ENCODE data around the gene ELAPOR1.

ELAPOR1 gene

DNA sequence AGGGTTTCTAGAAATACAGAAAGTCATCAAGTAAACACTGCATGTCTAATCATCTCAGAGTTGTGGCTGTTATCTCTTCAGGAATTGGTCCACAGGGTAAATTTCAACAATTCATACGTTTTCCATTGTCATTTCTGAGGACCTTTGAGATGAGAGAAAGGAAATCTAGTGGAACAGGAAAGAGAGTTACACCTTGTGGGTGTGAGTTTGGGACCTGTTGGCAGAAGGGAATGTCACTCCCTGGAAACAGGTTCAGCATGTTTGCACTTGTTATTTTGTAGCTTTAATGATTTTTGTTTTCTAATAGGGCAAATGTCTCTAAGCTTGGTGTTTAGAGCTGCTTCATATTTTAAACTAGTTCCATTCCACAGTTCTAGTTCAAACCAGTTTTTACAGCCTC lies 17.8 kb upstream of the ELAPOR1 start:
- H3K9ac ChIP-seq (ENCODE audit: low read length): no peak overlapping the region
- H3K27ac ChIP-seq (ENCODE audit: low read depth, low read length, poor library complexity, severe bottlenecking): peak overlapping the region; percentile 6
- TF ChIP-seq EZH2 (IDR thresholded peaks at IDR 0.05; ENCODE audit: borderline replicate concordance, low read length) (no peak), CTCF (IDR thresholded peaks at IDR 0.05; ENCODE audit: low read length) (no peak)
- peaks cover 31% of the 10 kb centered on the region for H3K79me2 ChIP-seq (ENCODE audit: insufficient read depth, low read length)
- H3K9me3 ChIP-seq (ENCODE audit: low read length): no peaks in the 10 kb centered on the region
- H3K4me3 ChIP-seq (ENCODE audit: low read depth, low read length, poor library complexity, severe bottlenecking): no peak overlapping the region
- no peaks in the 10 kb centered on the region for H3K27me3 ChIP-seq (ENCODE audit: insufficient read depth, low read length)
- peaks cover 42% of the 10 kb centered on the region for H3K36me3 ChIP-seq (ENCODE audit: insufficient read depth, low read length)
- no peaks in the 10 kb centered on the region; the same call in 1 of the 2 replicates for H3F3A ChIP-seq (ENCODE audit: insufficient read depth, low read length)
- H4K20me1 ChIP-seq (ENCODE audit: insufficient read depth, low read length): no peaks in the 10 kb centered on the region
- peaks cover 25% of the 10 kb centered on the region for H3K4me1 ChIP-seq (ENCODE audit: insufficient read depth, low read length, severe bottlenecking)
- H2AFZ ChIP-seq (ENCODE audit: low read length): no peak overlapping the region
- H3K9me2 ChIP-seq (ENCODE audit: low read depth, low read length): no peaks in the 10 kb centered on the region
- H3K4me2 ChIP-seq (ENCODE audit: low read length): no peak overlapping the region

DNA sequence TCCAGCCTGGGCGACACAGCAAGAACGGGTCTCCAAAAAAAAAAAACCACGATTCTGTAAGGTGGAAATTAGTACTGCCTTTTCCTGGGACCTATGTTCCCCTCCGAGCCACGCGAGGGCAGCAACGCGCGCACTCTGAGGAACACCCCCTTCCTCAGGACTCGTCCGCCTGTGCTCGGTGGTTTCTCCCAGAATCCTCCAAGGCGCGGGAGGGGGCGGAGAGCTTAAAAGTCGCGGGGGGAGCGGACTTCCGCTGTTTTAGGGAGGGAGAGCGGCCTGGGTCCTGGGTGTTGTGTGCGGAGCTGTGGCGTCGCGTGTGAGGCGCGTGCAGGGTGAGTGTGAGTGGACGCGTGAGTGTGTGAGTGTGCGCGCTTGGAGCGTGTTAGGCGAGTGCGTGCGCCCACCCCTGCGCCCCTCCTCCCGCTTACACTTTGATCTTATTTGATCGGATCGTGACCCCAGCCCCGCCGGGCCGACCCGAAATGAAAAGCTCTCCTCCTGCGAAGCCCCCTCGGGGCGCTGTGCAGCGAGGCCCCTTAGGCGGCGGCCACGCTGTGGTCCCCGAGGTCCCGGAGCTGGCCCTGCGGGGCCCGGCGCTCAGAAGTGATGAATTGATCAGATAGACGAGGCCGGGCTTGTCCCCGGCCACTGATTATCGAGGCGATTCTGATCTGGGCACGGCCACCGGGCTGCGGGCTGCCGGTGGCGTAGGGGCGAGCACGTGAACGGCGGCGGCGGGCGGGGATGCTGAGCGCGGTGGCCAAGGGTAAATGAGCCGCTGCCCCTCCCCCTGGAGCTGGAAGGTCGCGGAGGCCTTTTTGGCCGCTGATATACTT lies 13.8 kb upstream of the ELAPOR1 start:
- no peak for TF ChIP-seq EZH2 (IDR thresholded peaks at IDR 0.05; ENCODE audit: borderline replicate concordance, low read length)
- peak; percentile 89 for TF ChIP-seq CTCF (IDR thresholded peaks at IDR 0.05; ENCODE audit: low read length)
- no peaks in the 10 kb centered on the region for H3K9me3 ChIP-seq (ENCODE audit: low read length)
- peaks cover 47% of the 10 kb centered on the region for H3K36me3 ChIP-seq (ENCODE audit: insufficient read depth, low read length)
- H4K20me1 ChIP-seq (ENCODE audit: insufficient read depth, low read length): no peaks in the 10 kb centered on the region
- H3K27me3 ChIP-seq (ENCODE audit: insufficient read depth, low read length): no peaks in the 10 kb centered on the region
- H3K9me2 ChIP-seq (ENCODE audit: low read depth, low read length): no peaks in the 10 kb centered on the region
- peak overlapping the region; percentile 77 for H3K4me2 ChIP-seq (ENCODE audit: low read length)
- peaks cover 15% of the 10 kb centered on the region for H3K79me2 ChIP-seq (ENCODE audit: insufficient read depth, low read length)
- H3F3A ChIP-seq (ENCODE audit: insufficient read depth, low read length): no peaks in the 10 kb centered on the region; the same call in 1 of the 2 replicates
- peaks cover 15% of the 10 kb centered on the region for H3K4me1 ChIP-seq (ENCODE audit: insufficient read depth, low read length, severe bottlenecking)
- H3K9ac ChIP-seq (ENCODE audit: low read length): peak overlapping the region; percentile 98
- peak overlapping the region; percentile 40 for H3K27ac ChIP-seq (ENCODE audit: low read depth, low read length, poor library complexity, severe bottlenecking)
- H2AFZ ChIP-seq (ENCODE audit: low read length): peak overlapping the region; percentile 23; the same call in 1 of the 2 replicates
- peak overlapping the region; percentile 98 for H3K4me3 ChIP-seq (ENCODE audit: low read depth, low read length, poor library complexity, severe bottlenecking)

DNA sequence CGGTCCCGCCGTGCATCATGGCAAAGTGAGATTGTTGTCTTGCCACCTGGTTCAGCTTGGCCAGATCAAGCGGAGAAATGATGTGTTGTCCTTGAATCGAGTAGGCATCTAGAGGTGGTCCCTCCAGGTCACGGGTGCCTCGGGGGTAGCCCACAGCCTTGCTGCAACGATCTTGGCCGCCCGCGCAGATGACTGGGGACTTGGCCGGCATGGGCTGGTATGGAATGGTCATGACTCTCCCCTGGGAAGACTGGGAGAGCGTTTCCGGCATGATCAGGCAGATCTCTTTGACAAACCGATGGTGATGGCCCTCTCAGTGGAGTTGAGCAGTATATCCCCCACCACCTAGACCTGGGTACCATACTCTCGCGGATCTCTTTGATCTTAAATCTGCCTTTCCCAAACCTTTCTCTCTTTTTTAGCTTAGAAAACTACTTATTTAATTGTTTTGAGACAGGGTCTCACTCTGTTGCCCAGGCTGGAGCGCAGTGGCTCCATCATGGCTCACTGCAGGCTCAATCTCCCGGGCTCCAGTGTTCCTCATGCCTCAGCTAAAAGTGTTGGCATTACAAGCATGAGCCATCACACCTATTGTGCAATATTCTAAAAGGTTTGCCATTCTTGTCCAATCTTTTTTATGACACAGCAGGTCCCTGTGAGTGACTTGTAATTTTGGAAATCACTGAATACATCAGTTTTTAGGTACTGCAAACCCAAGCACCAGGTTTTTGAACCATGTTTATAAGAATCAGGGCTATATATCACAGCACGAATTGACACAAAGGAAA lies 9.4 kb upstream of the ELAPOR1 start:
- Histone ChIP-seq H3K9me2 (ENCODE audit: low read depth, low read length) (no peaks in the 10 kb centered on the region), H4K20me1 (ENCODE audit: insufficient read depth, low read length) (no peaks in the 10 kb centered on the region), H3K27ac (ENCODE audit: low read depth, low read length, poor library complexity, severe bottlenecking) (no peak overlapping the region), H3K4me1 (ENCODE audit: insufficient read depth, low read length, severe bottlenecking) (peaks cover 12% of the 10 kb centered on the region), H3K9ac (ENCODE audit: low read length) (no peak overlapping the region), H3K9me3 (ENCODE audit: low read length) (no peaks in the 10 kb centered on the region), H3K27me3 (ENCODE audit: insufficient read depth, low read length) (no peaks in the 10 kb centered on the region), H3K4me2 (ENCODE audit: low read length) (no peak overlapping the region), H3K36me3 (ENCODE audit: insufficient read depth, low read length) (peaks cover 32% of the 10 kb centered on the region), H3K79me2 (ENCODE audit: insufficient read depth, low read length) (peaks cover 10% of the 10 kb centered on the region), H3F3A (ENCODE audit: insufficient read depth, low read length) (no peaks in the 10 kb centered on the region; the same call in 1 of the 2 replicates), H3K4me3 (ENCODE audit: low read depth, low read length, poor library complexity, severe bottlenecking) (no peak overlapping the region), H2AFZ (ENCODE audit: low read length) (no peak overlapping the region)
- no peak for TF ChIP-seq CTCF (IDR thresholded peaks at IDR 0.05; ENCODE audit: low read length)
- no peak for TF ChIP-seq EZH2 (IDR thresholded peaks at IDR 0.05; ENCODE audit: borderline replicate concordance, low read length)
